GM23338 (cell line): ENCODE measurements around the gene PAX5. TPM values are rescaled to one million over a fixed set of nuclear protein-coding genes. Genes with fewer than 3 reads are reported as not detected.

ENCODE experiments used
- ATAC-seq: fragments of 200-7000 bp; cut with Tn5 transposase; 3 replicates; pipeline ENCODE4 v1.9.1; 2020
- DNase-seq: peaks from one replicate; pipeline ENCODE4 v3.0.0-alpha.2; 2015; ENCODE audit warnings: low spot score
- H2AFZ ChIP-seq: fragments of 200-600 bp; sonication (generic); 2 replicates; pipeline ENCODE4 v1.8.0; 2016; ENCODE audit warnings: antibody characterized with exemption, mild to moderate bottlenecking, moderate library complexity
- H3F3A ChIP-seq: fragments of 200-600 bp; sonication (generic); replicated peaks from 2 replicates; pipeline ENCODE4 v1.8.0; 2017; ENCODE audit warnings: antibody characterized with exemption, mixed run types, low read depth
- H3K27ac ChIP-seq: fragments of 200-600 bp; sonication (generic); 2 replicates; pipeline ENCODE4 v1.6.1; 2016; ENCODE audit warnings: low read depth
- H3K27me3 ChIP-seq: fragments of 200-600 bp; sonication (generic); 2 replicates; pipeline ENCODE4 v1.8.0; 2016; ENCODE audit warnings: mild to moderate bottlenecking, mixed run types, moderate library complexity; ENCODE audit not compliant: insufficient read depth
- H3K36me3 ChIP-seq: fragments of 200-600 bp; sonication (generic); 2 replicates; pipeline ENCODE4 v1.8.0; 2016; ENCODE audit warnings: mild to moderate bottlenecking; ENCODE audit not compliant: insufficient read depth
- H3K4me1 ChIP-seq: fragments of 200-600 bp; sonication (generic); 2 replicates; pipeline ENCODE4 v1.8.0; 2016; ENCODE audit warnings: mild to moderate bottlenecking, moderate library complexity; ENCODE audit not compliant: insufficient read depth
- H3K4me2 ChIP-seq: fragments of 200-600 bp; sonication (generic); 2 replicates; pipeline ENCODE4 v1.7.1; 2017; ENCODE audit warnings: mixed run types
- H3K4me3 ChIP-seq: fragments of 200-600 bp; sonication (generic); 2 replicates; pipeline ENCODE4 v1.6.1; 2016; ENCODE audit warnings: mixed run types
- H3K79me2 ChIP-seq: fragments of 200-600 bp; sonication (generic); replicated peaks from 2 replicates; pipeline ENCODE4 v1.8.0; 2017; ENCODE audit warnings: mild to moderate bottlenecking; ENCODE audit not compliant: insufficient read depth
- H3K9me2 ChIP-seq: fragments of 200-600 bp; sonication (generic); 2 replicates; pipeline ENCODE4 v1.8.0; 2017; ENCODE audit not compliant: insufficient read depth
- H4K20me1 ChIP-seq: fragments of 200-600 bp; sonication (generic); replicated peaks from 2 replicates; pipeline ENCODE4 v1.8.0; 2017; ENCODE audit warnings: mild to moderate bottlenecking; ENCODE audit not compliant: insufficient read depth
- H3K27ac Mint-ChIP-seq: 2 replicates; pipeline ENCODE4 v1.8.0; 2020; ENCODE audit warnings: inconsistent platforms, mild to moderate bottlenecking, moderate library complexity, mixed read lengths
- H3K27me3 Mint-ChIP-seq: 3 replicates; pipeline ENCODE4 v1.8.0; 2022; ENCODE audit warnings: low read depth, mild to moderate bottlenecking, moderate library complexity, mixed read lengths, inconsistent platforms; ENCODE audit not compliant: insufficient read depth, poor library complexity
- H3K36me3 Mint-ChIP-seq: 3 replicates; pipeline ENCODE4 v1.8.0; 2021; ENCODE audit warnings: low read depth, mild to moderate bottlenecking, inconsistent platforms, moderate library complexity, mixed read lengths
- H3K4me1 Mint-ChIP-seq: 3 replicates; pipeline ENCODE4 v1.8.0; 2020; ENCODE audit warnings: mild to moderate bottlenecking, inconsistent platforms, mixed read lengths
- H3K4me3 Mint-ChIP-seq: 3 replicates; pipeline ENCODE4 v1.8.0; 2021; ENCODE audit warnings: moderate library complexity, mild to moderate bottlenecking, inconsistent platforms, mixed read lengths
- H3K9me3 Mint-ChIP-seq: 3 replicates; pipeline ENCODE4 v1.8.0; 2020; ENCODE audit warnings: moderate library complexity, mild to moderate bottlenecking, inconsistent platforms, mixed read lengths
- CREB1 ChIP-seq: fragments of 250-450 bp; sonication (Bioruptor Pico); IDR thresholded peaks from 2 replicates; pipeline ENCODE4 v1.5.0; 2020; ENCODE audit warnings: low read depth, mild to moderate bottlenecking, moderate library complexity
- ETS1 ChIP-seq: IDR thresholded peaks from 2 replicates; pipeline ENCODE4 v1.6.1; 2016; ENCODE audit warnings: antibody characterized with exemption
- EZH2 ChIP-seq: fragments of 200-600 bp; sonication (generic); IDR thresholded peaks from one replicate; pipeline ENCODE4 v1.8.0; 2017; ENCODE audit warnings: antibody characterized with exemption, mild to moderate bottlenecking, low read depth; ENCODE audit not compliant: unreplicated experiment
- EZH2phosphoT487 ChIP-seq: fragments of 200-600 bp; sonication (generic); IDR thresholded peaks from one replicate; pipeline ENCODE4 v1.8.1; 2018; ENCODE audit warnings: antibody characterized with exemption; ENCODE audit not compliant: unreplicated experiment
- JUNB ChIP-seq: IDR thresholded peaks from one replicate; pipeline ENCODE4 v1.6.1; 2016; ENCODE audit warnings: antibody characterized with exemption; ENCODE audit not compliant: unreplicated experiment
- NANOG ChIP-seq: IDR thresholded peaks from 2 replicates; pipeline ENCODE4 v1.6.1; 2016; ENCODE audit warnings: antibody characterized with exemption, borderline replicate concordance
- POLR2AphosphoS5 ChIP-seq: IDR thresholded peaks from 2 replicates; pipeline ENCODE4 v1.6.1; 2016; ENCODE audit warnings: antibody characterized with exemption, low read depth
- ZNF114 ChIP-seq: fragments of 250-450 bp; sonication (Bioruptor Pico); IDR thresholded peaks from 2 replicates; pipeline ENCODE4 v1.5.0; 2020; ENCODE audit warnings: mild to moderate bottlenecking, moderate library complexity
- ZNF331 ChIP-seq: fragments of 250-450 bp; sonication (Bioruptor Pico); IDR thresholded peaks from 2 replicates; pipeline ENCODE4 v1.5.0; 2020; ENCODE audit warnings: low read depth, mild to moderate bottlenecking, moderate library complexity
- polyA plus RNA-seq: library from polyadenylated mRNA; unstranded; fragments of >200 nt; fragmentation: Nextera tagmentation; extraction: Ambion mirVana; gene quantifications from 2 replicates; pipeline ENCODE4 v1.2.1, GENCODE V29; 2016
- total RNA-seq: library from RNA; depleted of rRNA; stranded (reverse); fragments of >200 nt; shearing (Covaris generic); gene quantifications from 2 replicates; pipeline ENCODE4 v1.2.3, GENCODE V29; 2014
- TF ChIP-seq, protein P1 (sequence below), 2 experiments: fragments of 200-600 bp in 1 of 2; sonication (generic) in 1 of 2; conservative IDR thresholded peaks; 2 replicates each; pipeline versions ENCODE4 v1.5.1 to v1.6.1; 2016 to 2017; ENCODE audit warnings: antibody characterized with exemption in 2 of 2, low read depth in 2 of 2, mild to moderate bottlenecking in 2 of 2, moderate library complexity in 1 of 2
- TF ChIP-seq, protein P2 (sequence below): IDR thresholded peaks from one replicate; pipeline ENCODE4 v1.6.1; 2018; ENCODE audit warnings: antibody characterized with exemption; ENCODE audit not compliant: unreplicated experiment

Gene PAX5
- total and polyA plus RNA-seq, 2 experiments from 2014 or later: 0.17 to 0.60 TPM

DNA sequence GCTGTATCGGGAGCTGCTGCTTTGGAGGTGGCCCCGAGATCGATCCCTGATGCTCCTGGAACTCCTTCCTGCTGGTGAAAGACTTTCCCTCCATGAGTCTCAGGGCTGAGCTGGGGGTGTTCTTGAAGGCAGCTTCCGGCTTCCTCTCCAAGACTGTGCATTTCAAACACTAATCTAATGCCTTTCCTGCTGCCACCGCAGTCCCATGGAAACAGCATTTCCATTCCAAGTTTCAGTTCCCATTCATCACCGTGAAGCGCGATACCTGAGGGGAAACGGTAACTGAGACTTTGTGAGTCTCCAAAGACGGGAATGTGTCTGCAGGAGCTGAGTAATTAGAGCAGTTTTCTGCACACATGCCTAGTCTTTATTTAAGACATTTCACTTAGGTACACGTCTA is 230.1 kb downstream of the PAX5 start (continued):
- TF ChIP-seq, protein P1, sequence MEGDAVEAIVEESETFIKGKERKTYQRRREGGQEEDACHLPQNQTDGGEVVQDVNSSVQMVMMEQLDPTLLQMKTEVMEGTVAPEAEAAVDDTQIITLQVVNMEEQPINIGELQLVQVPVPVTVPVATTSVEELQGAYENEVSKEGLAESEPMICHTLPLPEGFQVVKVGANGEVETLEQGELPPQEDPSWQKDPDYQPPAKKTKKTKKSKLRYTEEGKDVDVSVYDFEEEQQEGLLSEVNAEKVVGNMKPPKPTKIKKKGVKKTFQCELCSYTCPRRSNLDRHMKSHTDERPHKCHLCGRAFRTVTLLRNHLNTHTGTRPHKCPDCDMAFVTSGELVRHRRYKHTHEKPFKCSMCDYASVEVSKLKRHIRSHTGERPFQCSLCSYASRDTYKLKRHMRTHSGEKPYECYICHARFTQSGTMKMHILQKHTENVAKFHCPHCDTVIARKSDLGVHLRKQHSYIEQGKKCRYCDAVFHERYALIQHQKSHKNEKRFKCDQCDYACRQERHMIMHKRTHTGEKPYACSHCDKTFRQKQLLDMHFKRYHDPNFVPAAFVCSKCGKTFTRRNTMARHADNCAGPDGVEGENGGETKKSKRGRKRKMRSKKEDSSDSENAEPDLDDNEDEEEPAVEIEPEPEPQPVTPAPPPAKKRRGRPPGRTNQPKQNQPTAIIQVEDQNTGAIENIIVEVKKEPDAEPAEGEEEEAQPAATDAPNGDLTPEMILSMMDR (conservative IDR thresholded peaks at IDR 0.05; ENCODE audit: low read depth in 2 of 2): no peak
- no peak for TF ChIP-seq EZH2phosphoT487
- TF ChIP-seq, protein P2, sequence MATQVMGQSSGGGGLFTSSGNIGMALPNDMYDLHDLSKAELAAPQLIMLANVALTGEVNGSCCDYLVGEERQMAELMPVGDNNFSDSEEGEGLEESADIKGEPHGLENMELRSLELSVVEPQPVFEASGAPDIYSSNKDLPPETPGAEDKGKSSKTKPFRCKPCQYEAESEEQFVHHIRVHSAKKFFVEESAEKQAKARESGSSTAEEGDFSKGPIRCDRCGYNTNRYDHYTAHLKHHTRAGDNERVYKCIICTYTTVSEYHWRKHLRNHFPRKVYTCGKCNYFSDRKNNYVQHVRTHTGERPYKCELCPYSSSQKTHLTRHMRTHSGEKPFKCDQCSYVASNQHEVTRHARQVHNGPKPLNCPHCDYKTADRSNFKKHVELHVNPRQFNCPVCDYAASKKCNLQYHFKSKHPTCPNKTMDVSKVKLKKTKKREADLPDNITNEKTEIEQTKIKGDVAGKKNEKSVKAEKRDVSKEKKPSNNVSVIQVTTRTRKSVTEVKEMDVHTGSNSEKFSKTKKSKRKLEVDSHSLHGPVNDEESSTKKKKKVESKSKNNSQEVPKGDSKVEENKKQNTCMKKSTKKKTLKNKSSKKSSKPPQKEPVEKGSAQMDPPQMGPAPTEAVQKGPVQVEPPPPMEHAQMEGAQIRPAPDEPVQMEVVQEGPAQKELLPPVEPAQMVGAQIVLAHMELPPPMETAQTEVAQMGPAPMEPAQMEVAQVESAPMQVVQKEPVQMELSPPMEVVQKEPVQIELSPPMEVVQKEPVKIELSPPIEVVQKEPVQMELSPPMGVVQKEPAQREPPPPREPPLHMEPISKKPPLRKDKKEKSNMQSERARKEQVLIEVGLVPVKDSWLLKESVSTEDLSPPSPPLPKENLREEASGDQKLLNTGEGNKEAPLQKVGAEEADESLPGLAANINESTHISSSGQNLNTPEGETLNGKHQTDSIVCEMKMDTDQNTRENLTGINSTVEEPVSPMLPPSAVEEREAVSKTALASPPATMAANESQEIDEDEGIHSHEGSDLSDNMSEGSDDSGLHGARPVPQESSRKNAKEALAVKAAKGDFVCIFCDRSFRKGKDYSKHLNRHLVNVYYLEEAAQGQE: no peak
- TF ChIP-seq NANOG: no peak
- TF ChIP-seq ETS1: no peak

- Histone ChIP-seq H3K36me3 (no peaks in the 10 kb centered on the region), H3K4me3 (no peak overlapping the region), H4K20me1 (no peaks in the 10 kb centered on the region), H3K79me2 (no peaks in the 10 kb centered on the region), H3K27me3 (no peaks in the 10 kb centered on the region), H2AFZ (peak overlapping the region; percentile 72), H3K4me2 (no peak overlapping the region), H3F3A (no peaks in the 10 kb centered on the region), H3K27ac (no peak overlapping the region), H3K4me1 (peaks cover 2% of the 10 kb centered on the region; the same call in 1 of the 2 replicates), H3K9me2 (0 out of 2 replicates have a peak, but pooled peaks cover 2% of the 10 kb centered on the region)
- H3K27me3 Mint-ChIP-seq: peaks cover 10% of the 10 kb centered on the region
- DNase-seq (no peak), ATAC-seq (peak; percentile 56)
- H3K27ac Mint-ChIP-seq: no peak overlapping the region
- H3K9me3 Mint-ChIP-seq: no peaks in the 10 kb centered on the region; the same call in 1 of the 3 replicates
- no peak overlapping the region for H3K4me3 Mint-ChIP-seq
- H3K36me3 Mint-ChIP-seq: no peaks in the 10 kb centered on the region; the same call in 1 of the 3 replicates
- peaks cover 20% of the 10 kb centered on the region for H3K4me1 Mint-ChIP-seq
- TF ChIP-seq JUNB: no peak
- TF ChIP-seq NANOG: no peak
- no peak for TF ChIP-seq CREB1 (CRISPR knock-in tag)
- TF ChIP-seq, protein P1 (conservative IDR thresholded peaks at IDR 0.05; ENCODE audit: low read depth in 2 of 2): no peak
- no peak for TF ChIP-seq ZNF331 (CRISPR knock-in tag)
- TF ChIP-seq POLR2AphosphoS5: no peak
- no peak for TF ChIP-seq ETS1
- TF ChIP-seq EZH2: no peak
- TF ChIP-seq ZNF114 (CRISPR knock-in tag): no peak
- TF ChIP-seq, protein P2: no peak
Measured at GRCh38 chr9:36802201-36802920, 231.7 kb downstream of the PAX5 start.
